HG03280 (cell line): ENCODE measurements around the gene EYS.
"Not testable (repeated sequence)": the region's sequence is repeated elsewhere in the genome, so short reads cannot be mapped to it uniquely, and the experiment has no call there.

ENCODE experiments used
- ATAC-seq: cut with Tn5 transposase; IDR thresholded peaks from one replicate; pipeline ENCODE4 v1.9.1; 2021; ENCODE audit warnings: mild to moderate bottlenecking, moderate library complexity; ENCODE audit not compliant: unreplicated experiment

The EYS gene

DNA sequence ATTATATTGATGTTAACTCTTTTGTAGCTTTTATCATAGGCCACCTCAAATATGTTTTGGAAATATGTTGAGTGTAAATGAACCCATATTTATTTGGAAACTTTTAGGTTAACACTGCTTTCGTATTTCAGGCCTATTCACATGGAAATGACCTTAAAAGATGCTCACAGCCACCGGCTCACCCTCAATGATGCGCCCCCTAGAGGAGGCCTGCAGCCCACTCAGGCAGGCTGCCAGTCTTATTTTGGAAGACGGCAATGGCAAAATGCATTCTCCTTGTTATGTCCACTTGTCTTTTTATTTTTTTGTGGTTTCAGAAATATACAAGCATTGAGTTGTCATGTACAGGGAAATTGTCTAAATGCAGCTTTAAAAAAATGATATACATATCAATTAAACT is 1201.7 kb downstream of the EYS start:
- ATAC-seq, result peak; percentile 52

- ATAC-seq, result no peak
These were observed 1202.5 kb downstream of the EYS start for GRCh38 chr6:64504503-64504902.

DNA sequence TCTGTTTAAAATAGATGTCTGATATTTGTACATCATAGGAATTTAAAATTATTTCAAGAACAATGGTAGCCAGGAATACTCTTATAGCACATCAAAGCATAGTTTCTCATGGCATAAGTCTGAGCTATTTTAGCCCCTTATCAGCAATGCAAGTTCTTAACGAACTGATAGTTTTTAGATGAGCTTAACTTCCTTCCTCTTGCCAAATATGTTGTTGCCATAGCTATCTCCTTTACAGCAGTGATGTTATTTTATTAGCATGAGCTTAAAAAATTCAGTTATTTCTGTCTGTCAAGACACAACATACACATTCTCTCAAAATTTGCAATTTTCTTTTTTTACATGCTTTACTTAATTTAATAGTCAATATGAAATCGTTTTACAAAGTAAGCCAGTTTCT is 1204.2 kb downstream of the EYS start:
- ATAC-seq, result no peak

DNA sequence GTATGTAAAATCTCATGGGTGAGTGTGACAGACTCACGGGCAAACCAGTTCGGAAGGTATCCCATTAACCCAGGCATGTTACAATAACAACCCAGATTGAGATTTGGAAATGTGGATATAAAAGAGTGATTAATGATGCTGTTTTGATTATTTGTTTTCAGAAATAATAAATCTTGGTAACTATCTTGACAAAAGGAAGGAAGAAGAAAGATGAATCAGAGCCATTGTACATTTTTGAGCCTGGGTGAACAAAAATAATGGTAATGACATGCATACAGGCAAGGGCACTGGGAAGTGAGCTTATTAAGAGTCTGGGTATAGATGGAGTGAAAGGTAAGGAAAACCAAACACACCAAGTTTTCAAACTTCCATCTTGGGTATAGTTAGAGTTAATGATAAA is 1209.4 kb downstream of the EYS start:
- ATAC-seq, result no peak

DNA sequence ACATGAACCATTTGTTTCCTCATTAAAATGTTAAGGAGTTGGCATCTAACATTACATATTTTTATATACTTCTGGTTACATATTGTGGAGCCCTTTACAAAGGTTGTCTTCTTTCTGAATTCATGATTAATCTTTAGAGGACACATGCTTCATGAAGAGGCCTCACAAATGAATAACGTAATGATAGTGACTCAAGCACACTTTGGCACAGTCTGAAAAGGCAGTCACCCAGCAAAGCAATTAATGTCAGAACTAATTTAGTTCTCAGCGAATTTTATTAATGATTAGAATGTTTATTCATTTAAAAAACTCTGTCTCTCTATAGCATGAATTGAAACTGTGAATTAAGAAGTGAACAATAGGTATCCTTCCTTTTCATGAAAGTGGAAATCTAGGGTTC is 1217.3 kb downstream of the EYS start:
- ATAC-seq, result no peak

- ATAC-seq, result no peak
These were observed 1220.3 kb downstream of the EYS start for GRCh38 chr6:64486578-64487351.

- ATAC-seq, result no peak
These were observed 1223.0 kb downstream of the EYS start for GRCh38 chr6:64483956-64484499.

- ATAC-seq, result no peak
These were observed 1224.4 kb downstream of the EYS start for GRCh38 chr6:64482631-64483030.

- ATAC-seq, result no peak
These were observed 1227.9 kb downstream of the EYS start for GRCh38 chr6:64479134-64479533.

DNA sequence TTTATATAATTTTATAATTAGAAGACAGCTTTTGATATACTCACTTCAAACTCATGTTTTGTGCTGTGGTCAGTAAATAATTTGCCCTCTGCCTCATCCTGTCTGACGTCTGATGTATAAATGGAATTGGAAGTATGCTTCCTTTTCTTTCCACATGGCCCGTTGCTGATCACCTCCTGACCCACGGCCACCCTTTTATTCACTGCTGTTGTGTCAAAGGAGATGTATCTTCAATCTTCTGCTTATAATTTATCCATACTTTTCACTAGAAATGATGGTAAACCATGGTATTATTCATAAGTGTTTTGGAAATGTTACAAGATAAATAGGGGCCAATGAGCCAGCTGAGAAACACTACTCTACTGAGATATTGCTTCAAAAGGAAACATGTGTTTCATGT is 1229.6 kb downstream of the EYS start:
- no peak for ATAC-seq

GRCh38 chr6:64476935-64477334 is 1230.1 kb downstream of the EYS start:
- no peak for ATAC-seq

- ATAC-seq, result not testable (repeated sequence)
These were observed 1237.6 kb downstream of the EYS start for GRCh38 chr6:64469405-64469804.

GRCh38 chr6:64467656-64468055 is 1239.4 kb downstream of the EYS start:
- ATAC-seq, result no peak

GRCh38 chr6:64459411-64459944 is 1247.5 kb downstream of the EYS start:
- no peak for ATAC-seq

DNA sequence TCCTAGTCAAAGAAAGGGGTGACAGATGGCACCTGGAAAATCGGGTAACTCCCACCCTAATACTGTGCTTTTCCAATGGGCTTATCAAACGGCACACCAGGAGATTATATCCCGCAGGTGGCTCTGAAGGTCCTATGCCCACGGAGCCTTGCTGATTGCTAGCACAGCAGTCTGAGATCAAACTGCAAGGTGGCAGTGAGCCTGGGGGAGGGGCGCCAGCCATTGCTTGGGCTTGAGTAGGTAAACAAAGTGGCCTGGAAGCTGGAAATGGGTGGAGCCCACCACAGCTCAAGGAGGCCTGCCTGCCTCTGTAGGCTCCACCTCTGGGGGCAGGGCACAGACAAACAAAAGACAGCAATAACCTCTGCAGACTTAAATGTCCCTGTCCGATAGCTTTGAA is 1258.9 kb downstream of the EYS start:
- ATAC-seq, result not testable (repeated sequence)

DNA sequence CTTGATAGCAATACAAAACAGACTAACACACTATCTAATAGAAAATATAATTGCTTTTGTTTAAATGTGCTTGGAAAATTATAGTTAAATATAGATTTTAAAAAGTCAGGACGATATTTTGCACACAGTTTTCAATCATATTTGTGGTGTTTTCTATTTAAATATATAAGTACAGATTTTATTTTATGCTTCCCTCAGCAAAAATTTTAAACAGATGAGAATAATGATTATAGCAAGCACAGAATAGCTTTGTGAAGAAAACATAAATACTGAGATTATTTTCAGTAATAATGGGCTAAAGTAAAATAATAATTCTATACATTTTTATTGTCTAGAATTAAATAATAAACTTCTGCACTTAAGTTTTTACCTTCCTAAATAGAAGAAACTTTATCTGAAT is 1262.0 kb downstream of the EYS start:
- ATAC-seq, result no peak

DNA sequence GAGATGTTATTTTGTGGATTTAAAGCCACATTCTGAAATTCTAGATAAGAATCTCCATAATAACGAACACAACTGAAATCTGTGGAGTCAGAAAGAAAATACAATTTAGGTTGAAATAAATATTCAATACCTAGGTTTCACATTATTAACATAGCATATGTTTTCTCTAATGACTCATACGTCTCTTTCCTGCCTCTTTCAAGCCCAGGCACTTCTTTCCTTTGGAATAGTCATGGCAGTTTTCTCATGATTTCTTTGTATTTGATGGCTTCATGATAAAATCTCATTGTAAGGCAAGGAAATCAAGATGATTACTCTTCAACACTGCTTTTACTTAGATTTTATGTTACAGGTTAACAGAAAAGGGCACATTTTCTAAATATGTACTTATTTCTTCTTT is 1267.8 kb downstream of the EYS start:
- no peak for ATAC-seq

GRCh38 chr6:64437996-64438395 is 1269.0 kb downstream of the EYS start:
- ATAC-seq, result no peak

- ATAC-seq, result no peak
These were observed 1277.1 kb downstream of the EYS start for GRCh38 chr6:64429926-64430325.

- ATAC-seq, result no peak
These were observed 1278.8 kb downstream of the EYS start for GRCh38 chr6:64428186-64428585.

DNA sequence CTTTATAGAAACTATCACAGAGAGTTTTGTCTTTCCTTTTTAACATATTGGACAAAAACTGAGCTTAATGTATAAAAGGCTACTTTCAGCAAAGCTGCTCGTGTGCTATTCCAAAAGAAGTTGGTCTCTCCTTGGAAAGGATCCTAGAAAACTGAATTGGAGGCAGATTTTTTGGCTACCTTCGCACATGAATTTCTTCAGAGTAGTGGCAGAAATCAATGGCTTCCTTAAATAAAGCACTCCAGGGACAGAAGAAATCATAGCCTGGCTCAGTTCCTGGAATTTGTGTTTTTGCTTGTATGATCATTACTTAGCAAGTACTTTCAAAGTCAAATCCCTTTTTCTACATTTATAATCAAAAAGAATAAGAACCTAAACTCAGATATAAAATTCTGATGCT is 1291.1 kb downstream of the EYS start:
- no peak for ATAC-seq

GRCh38 chr6:64411226-64411625 is 1295.8 kb downstream of the EYS start:
- ATAC-seq, result no peak

GRCh38 chr6:64409948-64410347 is 1297.1 kb downstream of the EYS start:
- no peak for ATAC-seq
